NCI-H2227 (cell line): ENCODE results near the gene TBC1D24.

ENCODE experiments used
- DNase-seq: peaks from one replicate; lab custom pipeline; 2025; ENCODE audit not compliant: unreplicated experiment; lab: John Stamatoyannopoulos, UW

TBC1D24 gene

DNA sequence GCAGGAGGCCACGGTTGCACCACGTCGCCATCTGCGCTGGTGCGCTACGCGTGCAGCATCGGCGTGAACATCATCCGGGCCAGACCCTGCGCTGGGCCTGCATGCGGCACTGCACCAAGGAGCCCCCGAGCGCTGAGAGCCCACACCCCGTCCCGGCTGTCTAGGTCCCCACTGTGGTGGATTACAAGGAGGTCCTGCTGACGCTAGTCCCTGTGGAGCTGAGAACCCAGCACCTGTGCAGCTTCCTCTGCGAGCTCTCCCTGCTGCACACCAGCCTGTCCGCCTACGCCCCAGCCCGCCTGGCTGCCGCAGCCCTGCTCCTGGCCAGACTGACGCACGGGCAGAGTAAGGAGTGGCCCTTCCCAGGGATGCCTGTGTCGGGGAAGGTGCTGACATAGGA is 25.8 kb upstream of the TBC1D24 start:
- no peak for DNase-seq

DNA sequence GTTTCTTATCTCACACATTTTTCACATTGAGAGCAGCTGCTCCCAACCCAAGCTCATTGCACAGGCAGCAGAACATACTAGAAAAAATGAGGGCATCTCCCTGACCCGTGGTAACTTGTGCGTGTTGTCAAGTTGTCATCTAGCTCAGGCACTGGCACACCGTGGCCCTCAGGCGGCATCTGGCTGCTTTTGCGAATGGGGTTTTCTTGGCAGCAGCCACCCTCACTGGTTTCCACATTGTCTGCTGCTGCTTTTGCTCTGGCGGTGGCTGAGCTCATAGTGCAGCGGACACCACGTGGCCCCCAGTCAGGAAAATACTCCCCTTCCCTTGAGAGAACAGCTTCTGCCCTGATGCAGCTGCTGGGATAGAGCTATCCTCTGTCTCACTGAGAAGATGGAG is 24.4 kb upstream of the TBC1D24 start:
- DNase-seq: no peak

GRCh38 chr16:2450975-2451381 is 23.9 kb upstream of the TBC1D24 start:
- no peak for DNase-seq

DNA sequence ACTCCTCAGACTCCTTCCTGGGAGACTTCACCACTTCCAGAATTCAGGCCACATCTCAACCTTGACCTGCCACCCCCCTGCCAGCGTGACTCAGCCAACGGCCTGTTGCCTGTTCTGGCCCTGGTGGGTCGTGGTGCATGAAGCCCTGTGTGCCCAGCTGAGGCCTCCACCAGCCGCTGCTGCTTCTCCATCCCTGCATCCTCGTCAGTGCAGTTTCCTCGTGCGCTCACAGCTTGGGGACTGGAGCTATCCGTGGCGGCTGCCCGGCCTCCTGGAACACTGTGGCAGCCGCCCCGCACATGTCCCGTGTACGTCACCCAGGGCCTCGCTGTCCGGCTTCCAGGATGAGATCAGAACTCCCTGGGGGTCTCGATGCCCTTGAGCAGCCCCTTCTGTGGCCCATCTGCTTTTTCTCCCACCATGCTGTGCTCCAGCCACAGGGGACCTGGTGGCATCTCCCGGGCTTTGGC is 23.0 kb upstream of the TBC1D24 start:
- no peak for DNase-seq

GRCh38 chr16:2452650-2453049 is 22.3 kb upstream of the TBC1D24 start:
- DNase-seq: no peak

DNA sequence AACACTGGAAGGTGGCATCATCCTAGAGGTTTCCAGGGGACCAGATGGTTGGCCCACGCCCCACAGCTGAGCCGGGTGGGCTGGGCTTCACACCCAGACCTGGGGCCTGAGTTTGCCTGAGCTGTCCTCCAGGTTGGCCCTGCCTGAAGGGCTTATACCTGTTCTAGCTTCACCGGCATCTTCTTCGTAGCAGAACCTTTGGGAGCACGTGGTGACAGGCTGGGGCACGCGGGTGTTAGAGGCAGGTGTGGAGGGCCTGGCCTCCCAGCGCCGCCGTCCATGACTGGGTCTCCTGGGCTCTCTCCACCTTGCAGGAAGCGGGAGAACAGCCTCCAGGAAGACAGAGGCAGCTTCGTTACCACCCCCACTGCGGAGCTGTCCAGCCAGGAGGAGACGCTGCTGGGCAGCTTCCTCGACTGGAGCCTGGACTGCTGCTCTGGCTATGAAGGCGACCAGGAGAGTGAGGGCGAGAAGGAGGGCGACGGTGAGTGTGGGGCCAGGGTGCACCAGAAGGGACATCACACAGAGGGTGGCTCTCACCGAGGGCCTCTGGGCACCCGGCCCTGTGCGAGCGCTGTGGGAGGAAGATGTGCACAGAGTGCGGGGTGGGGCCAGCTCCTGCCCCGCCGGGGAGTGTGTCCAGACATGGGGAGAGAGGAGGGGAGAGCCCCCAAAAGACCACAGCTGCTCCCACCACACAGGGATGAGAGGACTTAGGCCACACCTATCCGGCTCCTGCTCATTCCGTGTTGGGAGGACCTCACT is 19.7 kb upstream of the TBC1D24 start:
- DNase-seq: no peak

DNA sequence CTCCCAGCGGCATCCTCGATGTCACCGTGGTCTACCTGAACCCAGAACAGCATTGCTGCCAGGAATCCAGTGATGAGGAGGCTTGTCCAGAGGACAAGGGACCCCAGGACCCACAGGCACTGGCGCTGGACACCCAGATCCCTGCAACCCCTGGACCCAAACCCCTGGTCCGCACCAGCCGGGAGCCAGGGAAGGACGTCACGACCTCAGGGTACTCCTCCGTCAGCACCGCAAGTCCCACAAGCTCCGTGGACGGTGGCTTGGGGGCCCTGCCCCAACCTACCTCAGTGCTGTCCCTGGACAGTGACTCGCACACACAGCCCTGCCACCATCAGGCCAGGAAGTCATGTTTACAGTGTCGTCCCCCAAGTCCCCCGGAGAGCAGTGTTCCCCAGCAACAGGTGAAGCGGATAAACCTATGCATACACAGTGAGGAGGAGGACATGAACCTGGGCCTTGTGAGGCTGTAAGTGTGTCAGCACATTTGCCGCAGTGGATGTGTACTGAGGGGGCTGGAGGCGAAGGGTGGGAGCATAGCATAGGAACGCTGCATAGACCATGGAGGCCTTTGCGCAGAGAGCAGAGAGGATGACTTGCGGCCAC is 18.3 kb upstream of the TBC1D24 start:
- no peak for DNase-seq

DNA sequence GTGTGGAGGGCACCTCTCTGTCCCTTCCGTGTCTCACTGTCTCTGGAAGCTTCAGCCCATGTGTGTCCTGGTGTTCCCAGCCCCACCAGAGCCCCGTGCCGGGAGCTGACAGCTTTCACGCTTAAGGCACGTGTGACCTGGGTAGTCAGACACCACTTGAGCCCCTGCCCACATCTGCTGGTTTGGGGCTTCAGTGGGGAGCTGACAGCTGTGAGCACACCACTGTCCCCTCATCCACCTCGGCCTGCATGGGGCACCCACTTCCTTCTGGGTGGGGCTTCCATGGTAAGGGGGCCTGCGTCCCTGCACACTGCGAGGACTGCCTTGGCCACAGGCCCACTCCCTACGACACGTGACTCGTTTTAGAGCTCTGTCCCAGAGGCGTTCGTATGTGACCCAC is 17.7 kb upstream of the TBC1D24 start:
- DNase-seq: no peak

- no peak for DNase-seq
Observed at GRCh38 chr16:2457946-2458345, 17.0 kb upstream of the TBC1D24 start.

GRCh38 chr16:2458887-2459646 is 15.9 kb upstream of the TBC1D24 start:
- peak; percentile 30 for DNase-seq

GRCh38 chr16:2459647-2460390 is 15.1 kb upstream of the TBC1D24 start, which contains the start of gene TEDC2:
TSS of gene TEDC2 (plus strand) at chr16:2460109. CDS start at chr16:2460145, 36 bp downstream.
- DNase-seq: peak; percentile 98

DNA sequence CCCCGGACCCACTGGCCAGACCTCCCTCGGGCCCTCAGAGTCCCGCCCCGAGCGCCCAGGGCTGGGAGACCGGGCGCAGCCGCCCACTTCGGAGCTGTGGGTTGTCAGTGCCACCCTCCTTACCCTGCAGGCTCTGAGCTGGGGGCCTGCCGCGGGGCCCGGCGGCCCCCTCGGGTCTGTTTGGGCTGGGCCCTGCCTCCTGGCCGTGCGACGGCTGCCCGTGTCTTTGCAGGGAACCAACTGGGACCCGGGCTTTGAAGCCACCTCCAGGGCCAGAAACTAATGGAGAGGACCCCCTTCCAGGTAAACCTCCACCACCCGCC is 14.6 kb upstream of the TBC1D24 start:
- DNase-seq: no peak

- no peak for DNase-seq
Observed at GRCh38 chr16:2460916-2461315, 14.0 kb upstream of the TBC1D24 start.

DNA sequence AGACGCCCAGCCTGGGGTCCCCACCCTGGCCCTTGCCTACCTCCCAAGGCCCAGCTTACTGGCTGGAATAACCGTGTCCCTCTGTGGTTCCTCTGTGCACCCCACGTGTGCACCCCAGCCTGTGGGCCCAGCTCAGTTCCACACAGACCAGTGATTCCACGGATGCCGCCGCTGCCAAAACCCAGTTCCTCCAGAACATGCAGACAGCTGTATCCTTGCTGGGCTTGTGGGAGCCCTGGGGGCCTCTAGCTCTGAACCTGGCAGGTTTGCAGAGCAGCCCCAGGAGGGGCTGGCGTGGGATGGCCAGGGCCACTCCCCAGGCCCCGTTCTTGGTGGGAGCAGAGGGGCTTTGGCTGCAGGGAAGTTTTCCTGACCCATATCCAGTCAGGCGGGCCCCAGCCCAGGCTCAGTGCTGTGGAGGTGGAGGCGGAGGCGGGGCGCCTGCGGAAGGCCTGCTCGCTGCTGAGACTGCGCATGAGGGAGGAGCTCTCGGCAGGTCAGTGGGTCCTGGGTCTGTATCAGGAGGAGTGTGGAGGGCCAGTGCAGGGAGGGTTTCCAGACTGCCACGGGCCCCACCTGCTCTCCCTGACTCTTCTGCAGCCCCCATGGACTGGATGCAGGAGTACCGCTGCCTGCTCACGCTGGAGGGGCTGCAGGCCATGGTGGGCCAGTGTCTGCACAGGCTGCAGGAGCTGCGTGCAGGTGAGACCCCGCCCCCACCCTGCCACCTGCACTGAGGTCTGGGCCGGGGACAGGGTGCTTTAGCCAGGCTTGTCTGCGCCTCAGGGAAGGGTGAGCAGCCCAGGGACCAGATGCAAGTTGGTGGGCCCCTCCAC is 12.7 kb upstream of the TBC1D24 start:
- no peak for DNase-seq

DNA sequence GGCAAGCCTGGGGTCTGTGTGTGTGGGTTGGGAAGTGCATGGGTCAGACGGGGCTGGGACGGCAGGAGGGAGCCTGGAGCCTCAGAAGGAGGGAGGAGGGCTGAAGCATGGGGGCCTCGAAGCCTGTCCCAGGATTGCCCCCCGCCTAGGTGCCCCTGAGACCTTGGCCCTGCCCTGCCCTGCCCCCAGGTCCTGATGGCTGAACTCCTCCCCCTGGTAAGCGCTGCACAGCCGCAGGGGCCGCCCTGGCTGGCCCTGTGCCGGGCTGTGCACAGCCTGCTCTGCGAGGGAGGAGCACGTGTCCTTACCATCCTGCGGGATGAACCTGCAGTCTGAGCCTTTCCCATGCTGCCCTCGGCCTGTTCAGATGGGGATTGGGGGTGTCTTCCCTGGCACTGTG is 10.6 kb upstream of the TBC1D24 start:
- no peak for DNase-seq

DNA sequence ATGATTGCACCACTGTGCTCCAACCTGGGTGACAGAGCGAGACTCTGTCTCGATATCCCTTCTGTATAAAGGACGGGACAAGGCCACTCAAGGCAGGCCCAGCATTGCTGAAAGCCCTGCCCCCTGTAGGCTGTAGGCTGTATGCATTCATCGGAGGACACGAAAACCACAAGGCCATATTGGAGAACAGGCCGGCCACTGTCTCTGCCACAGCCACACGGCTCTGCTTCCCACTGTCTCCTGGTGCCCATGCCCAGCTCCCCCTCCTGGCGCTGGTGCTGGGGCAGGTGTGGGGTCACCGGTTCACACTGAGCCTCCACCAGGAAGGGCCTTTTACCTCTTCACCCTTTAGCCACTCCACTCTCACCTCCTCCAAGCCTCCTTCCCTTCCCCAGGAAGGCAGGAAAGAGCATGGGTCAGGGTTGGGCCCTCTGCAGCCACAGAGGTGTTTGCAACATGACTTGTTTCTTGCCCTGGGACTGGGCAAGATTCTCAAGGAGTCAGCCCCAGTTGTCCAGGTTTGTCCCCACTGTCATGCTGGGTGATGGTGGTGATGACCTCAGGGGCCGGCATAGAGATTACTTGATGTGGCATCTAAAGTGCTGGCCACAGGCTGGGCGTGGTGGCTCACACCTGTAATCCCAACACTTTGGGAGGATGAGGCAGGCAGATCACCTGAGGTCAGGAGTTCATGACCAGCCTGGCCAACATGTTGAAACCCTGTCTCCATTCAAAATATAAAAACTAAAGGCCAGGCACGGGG is 9.1 kb upstream of the TBC1D24 start:
- DNase-seq: no peak

DNA sequence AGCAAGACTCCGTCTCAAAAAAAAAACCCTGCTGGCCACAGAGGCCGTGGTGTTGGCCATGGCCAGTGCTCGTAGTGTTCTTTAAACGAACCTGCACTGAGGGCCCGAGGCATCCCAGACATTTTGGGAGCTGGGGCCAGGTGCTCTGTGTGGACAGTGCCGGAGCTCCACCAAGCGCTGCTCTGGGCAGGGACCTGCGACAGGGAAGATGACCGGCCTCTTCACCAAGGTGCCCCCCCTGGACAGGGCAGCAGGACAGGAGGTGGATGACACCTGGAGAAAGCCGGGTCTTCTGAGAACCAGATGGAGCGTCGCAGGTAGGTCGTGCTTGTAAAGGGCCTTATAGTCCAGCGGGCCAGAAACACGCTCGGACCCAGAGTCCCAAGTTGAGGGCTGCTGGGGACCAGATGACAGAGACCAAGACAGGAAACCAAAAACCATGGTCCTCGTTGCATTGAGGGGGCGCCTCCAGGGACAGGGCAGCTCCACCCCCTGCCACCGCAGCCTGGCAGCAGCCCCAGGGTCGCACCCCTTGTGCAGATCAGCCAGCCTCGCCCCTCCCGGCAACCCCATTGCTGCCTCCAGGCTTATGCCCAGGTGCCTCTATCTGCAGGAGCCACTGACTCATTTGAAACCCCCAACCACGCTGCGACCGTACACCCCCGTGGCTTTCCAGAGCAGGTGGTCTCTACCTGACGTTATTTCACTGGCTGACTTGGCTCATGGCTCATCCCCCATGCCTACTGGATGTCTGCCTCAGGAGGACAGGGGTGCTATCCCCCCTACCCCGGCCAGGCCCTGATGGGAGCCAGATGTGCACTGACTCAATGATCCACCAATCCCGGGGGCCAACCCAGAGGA is 8.0 kb upstream of the TBC1D24 start:
- no peak for DNase-seq

DNA sequence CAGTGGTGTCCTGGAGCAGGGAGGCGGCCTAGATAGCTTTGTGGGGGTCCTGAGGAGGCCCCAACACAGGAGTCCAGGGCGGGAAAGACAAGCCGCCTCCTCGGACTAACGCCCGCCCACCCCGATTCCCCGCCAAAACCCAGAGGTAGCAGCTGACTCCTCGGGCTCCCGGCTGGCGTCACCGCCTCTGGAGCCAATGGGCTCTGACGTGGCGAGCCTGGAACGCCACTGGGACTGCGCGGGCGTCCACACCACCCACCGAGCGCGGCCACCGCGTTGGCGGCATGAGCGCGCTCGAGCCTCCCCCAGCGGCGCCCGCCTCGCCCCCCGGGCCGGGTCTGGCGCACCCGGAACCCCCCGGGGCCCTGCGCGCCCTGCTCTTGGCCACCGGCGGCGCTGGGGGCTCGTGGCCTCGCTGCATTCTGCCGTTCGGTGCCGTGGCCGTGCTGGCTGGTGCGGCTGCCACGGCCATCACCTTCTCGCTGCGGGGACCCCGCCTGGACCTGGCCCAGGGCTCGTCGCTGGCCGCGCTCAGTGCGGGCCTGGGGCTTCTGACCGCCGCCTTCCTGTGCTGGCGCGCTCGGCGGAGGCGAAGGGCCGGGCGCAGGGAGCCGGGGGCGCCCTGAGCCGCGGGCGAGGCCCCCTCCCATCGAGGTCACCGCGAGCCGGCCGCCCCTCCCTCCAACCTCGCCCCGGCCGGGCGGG is 7.2 kb upstream of the TBC1D24 start:
- no peak for DNase-seq
